Endothelial cell of umbilical vein (primary cell): ENCODE results near the gene INPP5B. TPM values are rescaled to one million over a fixed set of nuclear protein-coding genes. Genes with fewer than 3 reads are reported as not detected.
"Not testable (repeated sequence)": the region's sequence is repeated elsewhere in the genome, so short reads cannot be mapped to it uniquely, and the experiment has no call there.

ENCODE experiments used
- BruUV-seq: library from RNA; stranded (reverse); fragments of 400-500 nt; replicated peaks from 2 replicates; lab custom pipeline; 2021; lab: Mats Ljungman, UMichigan
- CTCF ChIA-PET: fragments of 300-600, 350-600 bp; sonication (Branson Sonifier 250); formaldehyde crosslinking; loops from one replicate; lab custom pipeline; 2021; ENCODE audit warnings: antibody characterized with exemption, inconsistent platforms; lab: Charles Lee
- POLR2A ChIA-PET: fragments of 300-600, 350-600 bp; sonication (Branson Sonifier 250); formaldehyde crosslinking; loops from one replicate; lab custom pipeline; 2021; ENCODE audit warnings: antibody characterized with exemption, inconsistent platforms; lab: Charles Lee
- DNase-seq: peaks from one replicate; pipeline ENCODE4 v3.0.0-alpha.2; 2011; ENCODE audit warnings: low read depth, low spot score
- FAIRE-seq: peaks from 2 replicates; lab custom pipeline; 2011; peaks lifted over from hg19 to GRCh38; lab: Jason Lieb, UNC
- H2AFZ ChIP-seq: 2 replicates; pipeline ENCODE4 v1.6.0; 2012; ENCODE audit warnings: low read depth, low read length, control low read depth, inconsistent platforms
- H3K27ac ChIP-seq: 2 replicates; pipeline ENCODE4 v1.5.1; 2011; ENCODE audit warnings: low read depth, mild to moderate bottlenecking, control low read depth, low read length, moderate library complexity; ENCODE audit not compliant: insufficient read depth
- H3K27me3 ChIP-seq, 2 experiments: 2 replicates each; pipeline versions ENCODE4 v1.6.0 to v1.6.1; 2011; ENCODE audit warnings: low read length in 2 of 2, mixed read lengths in 1 of 2; ENCODE audit not compliant: control insufficient read depth in 2 of 2, insufficient read depth in 2 of 2
- H3K36me3 ChIP-seq, 2 experiments: 2 replicates in 1 of 2; 3 replicates in 1 of 2; pipeline ENCODE4 v1.5.1; 2011; ENCODE audit warnings: low read length in 2 of 2, mild to moderate bottlenecking in 1 of 2, moderate library complexity in 1 of 2; ENCODE audit not compliant: control insufficient read depth in 2 of 2, insufficient read depth in 2 of 2; ENCODE audit errors: extremely low read depth in 1 of 2
- H3K4me1 ChIP-seq: 3 replicates; pipeline ENCODE4 v1.5.1; 2011; ENCODE audit warnings: mild to moderate bottlenecking, low read length; ENCODE audit not compliant: control insufficient read depth, insufficient read depth; ENCODE audit errors: extremely low read depth
- H3K4me2 ChIP-seq: 2 replicates; pipeline ENCODE4 v1.6.1; 2011; ENCODE audit warnings: low read length, control low read depth, mixed read lengths; ENCODE audit not compliant: insufficient read depth
- H3K4me3 ChIP-seq, 3 experiments: fragments of 200-600 bp in 1 of 3; sonication (generic), shearing (Covaris generic) in 1 of 3; replicated peaks in 1 of 3; 2 replicates each; pipeline ENCODE4 v1.5.1; 2011 to 2016; ENCODE audit warnings: control low read depth in 3 of 3, low read length in 3 of 3, mild to moderate bottlenecking in 2 of 3, inconsistent platforms in 1 of 3, low read depth in 1 of 3, moderate library complexity in 1 of 3; ENCODE audit not compliant: insufficient read depth in 1 of 3
- H3K79me2 ChIP-seq: 2 replicates; pipeline ENCODE4 v1.6.0; 2012; ENCODE audit warnings: low read length, inconsistent platforms; ENCODE audit not compliant: control insufficient read depth, insufficient read depth
- H3K9ac ChIP-seq: replicated peaks from 2 replicates; pipeline ENCODE3; 2011; ENCODE audit warnings: low read length, control low read depth; ENCODE audit not compliant: insufficient read depth; ENCODE audit errors: extremely low read depth
- H3K9me1 ChIP-seq: replicated peaks from 3 replicates; pipeline ENCODE4 v1.6.0; 2011; ENCODE audit warnings: mild to moderate bottlenecking, low read length; ENCODE audit not compliant: control insufficient read depth, insufficient read depth; ENCODE audit errors: extremely low read depth
- H3K9me3 ChIP-seq: replicated peaks from 2 replicates; pipeline ENCODE4 v1.5.1; 2012; ENCODE audit warnings: low read length, inconsistent platforms; ENCODE audit not compliant: control insufficient read depth, insufficient read depth
- H4K20me1 ChIP-seq: replicated peaks from 2 replicates; pipeline ENCODE3; 2011; ENCODE audit warnings: mild to moderate bottlenecking, low read length; ENCODE audit not compliant: control insufficient read depth, insufficient read depth; ENCODE audit errors: extremely low read depth
- MAX ChIP-seq: IDR thresholded peaks from 2 replicates; pipeline ENCODE4 v1.6.1; 2011; ENCODE audit not compliant: insufficient read depth, insufficient read length
- MYC ChIP-seq: IDR thresholded peaks from one replicate; pipeline ENCODE4 v1.6.1; 2011; ENCODE audit warnings: mild to moderate bottlenecking, low read depth, low read length
- POLR2A ChIP-seq: IDR thresholded peaks from 2 replicates; pipeline ENCODE4 v1.6.1; 2012; ENCODE audit warnings: low read depth, mild to moderate bottlenecking, control low read depth, low read length
- dilution Hi-C: fragments of 300-500 bp; cut with MboI; formaldehyde crosslinking; loops from one replicate; pipeline ENCODE4 v1.15.0; 2019; ENCODE audit warnings: low sequenced_read_pairs; ENCODE audit not compliant: extremely low pct_ligation_motif_present
- intact Hi-C: fragments of 100-400 bp; cut with micrococcal nuclease; formaldehyde crosslinking; loops from one replicate; pipeline ENCODE4 v1.10.0; 2022
- polyA plus RNA-seq, 4 experiments: library from polyadenylated mRNA; depleted of rRNA in 3 of 4; stranded (reverse) in 3 of 4; unstranded in 1 of 4; fragments of >200 nt; gene quantifications; 2 replicates each; pipeline versions ENCODE4 v1.2.1 to v1.2.3, GENCODE V29; 2011 to 2012; ENCODE audit warnings: missing spikeins in 1 of 4
- total RNA-seq: library from RNA; stranded (reverse); gene quantifications from 2 replicates; pipeline ENCODE4 v1.2.3, GENCODE V29; 2021

INPP5B gene
- total and polyA plus RNA-seq, 2 donors (not counting 3 experiments of a cell fraction or from before 2014, with no cell fraction given), result 7.4 to 14.7 TPM

DNA sequence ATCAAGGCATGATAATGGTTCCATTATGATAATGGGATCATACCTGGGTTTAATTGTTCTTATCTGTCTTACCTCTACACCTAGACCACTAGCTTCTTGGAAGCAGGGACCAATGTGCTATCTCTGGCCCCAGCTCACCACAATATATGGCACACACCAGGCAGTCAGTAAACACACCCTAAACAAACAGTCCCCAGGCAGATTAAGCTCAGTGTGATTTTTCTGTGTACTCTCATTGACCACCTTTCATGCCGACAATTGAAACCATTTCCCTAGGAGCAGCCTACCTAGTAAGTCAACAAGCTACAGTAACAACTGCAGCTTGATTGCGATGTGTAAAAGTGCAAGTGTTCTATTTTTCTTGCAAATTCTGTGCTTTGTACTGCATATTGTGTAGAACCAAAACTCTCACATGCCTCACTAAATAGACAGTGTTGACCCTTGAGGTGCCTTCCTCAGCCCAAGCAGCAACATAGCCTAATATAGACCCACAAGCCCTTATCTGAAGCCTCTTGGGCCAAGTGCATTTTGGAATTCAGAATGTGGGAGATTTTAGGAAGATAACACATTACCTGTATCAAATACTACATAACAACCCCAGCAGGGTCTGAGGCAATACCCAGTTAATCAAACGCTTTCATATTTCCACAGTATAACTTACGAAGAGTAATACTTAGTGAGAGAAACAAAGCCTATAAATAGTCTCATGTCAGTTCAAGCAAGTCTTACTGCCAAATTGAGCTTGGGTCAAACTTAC lies 32.0 kb downstream of the INPP5B start:
- no peak overlapping the region for H2AFZ ChIP-seq
- FAIRE-seq, result no peak
- H3K9me3 ChIP-seq, result no peaks in the 10 kb centered on the region
- TF ChIP-seq POLR2A (no peak), MAX (no peak), MYC (no peak)
- intact Hi-C loops, result no loop called here
- no peaks in the 10 kb centered on the region for H3K79me2 ChIP-seq
- BruUV-seq, result no TSS peak
- ChIA-PET POLR2A (no interaction called here), CTCF (interaction anchor here (0.7 to 1.4 kb wide), 2 partner anchors 17 to 37 kb away, joined by 3 to 4 read pairs; no protein-coding TSS in a partner anchor)
- no peak for DNase-seq
- dilution Hi-C loops, result no loop called here
- H3K4me1 ChIP-seq, result no peaks in the 10 kb centered on the region
- H3K4me3 ChIP-seq, result no peak overlapping the region
- H3K36me3 ChIP-seq, result peaks cover 0 to 2% of the 10 kb centered on the region in 2 experiments
- H3K9me1 ChIP-seq, result no peaks in the 10 kb centered on the region
- no peaks in the 10 kb centered on the region for H4K20me1 ChIP-seq
- H3K27me3 ChIP-seq, result no peaks in the 10 kb centered on the region
- H3K27ac ChIP-seq, result no peak overlapping the region
- H3K4me2 ChIP-seq, result no peak overlapping the region
- H3K9ac ChIP-seq, result no peak overlapping the region

DNA sequence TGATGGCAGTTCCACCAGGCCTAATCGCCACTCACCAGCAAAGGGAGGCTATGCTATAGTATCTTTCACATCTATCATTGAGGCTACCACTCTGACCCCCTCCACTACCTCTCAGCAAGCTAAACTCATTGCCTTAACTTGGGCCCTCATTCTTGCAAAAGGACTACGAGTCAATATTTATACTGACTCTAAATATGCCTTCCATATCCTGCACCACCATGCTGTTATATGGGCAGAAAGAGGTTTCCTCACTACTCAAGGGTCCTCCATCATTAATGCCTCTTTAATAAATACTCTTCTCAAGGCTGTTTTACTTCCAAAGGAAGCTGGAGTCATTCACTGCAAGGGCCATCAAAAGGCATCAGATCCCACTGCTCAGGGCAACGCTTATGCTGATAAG lies 35.4 kb downstream of the INPP5B start:
- dilution Hi-C loops, H3K9me1 ChIP-seq, CTCF ChIA-PET, BruUV-seq, H2AFZ ChIP-seq, H3K4me3 ChIP-seq, H3K79me2 ChIP-seq, FAIRE-seq, H3K27me3 ChIP-seq, DNase-seq, H3K27ac ChIP-seq, H3K9me3 ChIP-seq, H3K9ac ChIP-seq, POLR2A ChIA-PET, H3K36me3 ChIP-seq, intact Hi-C loops, H4K20me1 ChIP-seq, H3K4me1 ChIP-seq, H3K4me2 ChIP-seq: not testable (repeated sequence)

- H3K27me3 ChIP-seq, POLR2A ChIA-PET, dilution Hi-C loops, intact Hi-C loops, DNase-seq, FAIRE-seq, H3K4me3 ChIP-seq, H3K36me3 ChIP-seq, BruUV-seq, H3K9me1 ChIP-seq, H2AFZ ChIP-seq, H3K9ac ChIP-seq, H3K9me3 ChIP-seq, H3K4me2 ChIP-seq, H3K27ac ChIP-seq, H3K79me2 ChIP-seq, H3K4me1 ChIP-seq, H4K20me1 ChIP-seq, CTCF ChIA-PET: not testable (repeated sequence)
Measured at GRCh38 chr1:37910886-37911285, 36.0 kb downstream of the INPP5B start.

- DNase-seq, H2AFZ ChIP-seq, H3K9me1 ChIP-seq, POLR2A ChIA-PET, H3K9ac ChIP-seq, H3K27me3 ChIP-seq, H3K36me3 ChIP-seq, H3K27ac ChIP-seq, dilution Hi-C loops, H4K20me1 ChIP-seq, FAIRE-seq, BruUV-seq, H3K79me2 ChIP-seq, H3K4me2 ChIP-seq, H3K4me1 ChIP-seq, CTCF ChIA-PET, H3K4me3 ChIP-seq, intact Hi-C loops, H3K9me3 ChIP-seq: not testable (repeated sequence)
Measured at GRCh38 chr1:37908531-37908930, 38.3 kb downstream of the INPP5B start.
